LNCAP (cell line): ENCODE results near the gene FKBP8.

Experiments
- TF ChIP-seq, protein P1 (sequence below): fragments of 450-650 bp; IDR thresholded peaks from 2 replicates; pipeline ENCODE4 v1.5.1; 2017; ENCODE audit warnings: mild to moderate bottlenecking

Gene FKBP8

DNA sequence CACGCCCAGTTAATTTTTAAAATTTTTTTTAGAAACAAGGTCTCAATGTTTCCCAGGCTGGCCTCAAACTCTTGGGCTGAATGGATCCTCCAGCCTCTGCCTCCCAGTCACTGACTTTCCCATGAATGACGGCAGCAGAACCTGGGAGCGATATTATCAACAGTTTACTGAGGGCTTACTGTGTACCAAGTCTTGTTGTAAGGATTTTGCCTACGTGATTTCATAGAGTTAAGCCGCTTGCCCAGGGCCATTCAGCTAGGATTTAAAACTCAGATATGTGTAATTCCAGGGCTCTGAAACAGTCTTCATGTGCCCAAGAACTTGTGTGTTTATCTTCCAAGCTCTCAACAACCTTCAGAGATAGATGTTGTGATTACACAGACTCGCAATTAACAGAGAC, 8.3 kb upstream of the FKBP8 start:
- TF ChIP-seq, protein P1, sequence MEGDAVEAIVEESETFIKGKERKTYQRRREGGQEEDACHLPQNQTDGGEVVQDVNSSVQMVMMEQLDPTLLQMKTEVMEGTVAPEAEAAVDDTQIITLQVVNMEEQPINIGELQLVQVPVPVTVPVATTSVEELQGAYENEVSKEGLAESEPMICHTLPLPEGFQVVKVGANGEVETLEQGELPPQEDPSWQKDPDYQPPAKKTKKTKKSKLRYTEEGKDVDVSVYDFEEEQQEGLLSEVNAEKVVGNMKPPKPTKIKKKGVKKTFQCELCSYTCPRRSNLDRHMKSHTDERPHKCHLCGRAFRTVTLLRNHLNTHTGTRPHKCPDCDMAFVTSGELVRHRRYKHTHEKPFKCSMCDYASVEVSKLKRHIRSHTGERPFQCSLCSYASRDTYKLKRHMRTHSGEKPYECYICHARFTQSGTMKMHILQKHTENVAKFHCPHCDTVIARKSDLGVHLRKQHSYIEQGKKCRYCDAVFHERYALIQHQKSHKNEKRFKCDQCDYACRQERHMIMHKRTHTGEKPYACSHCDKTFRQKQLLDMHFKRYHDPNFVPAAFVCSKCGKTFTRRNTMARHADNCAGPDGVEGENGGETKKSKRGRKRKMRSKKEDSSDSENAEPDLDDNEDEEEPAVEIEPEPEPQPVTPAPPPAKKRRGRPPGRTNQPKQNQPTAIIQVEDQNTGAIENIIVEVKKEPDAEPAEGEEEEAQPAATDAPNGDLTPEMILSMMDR: no peak

DNA sequence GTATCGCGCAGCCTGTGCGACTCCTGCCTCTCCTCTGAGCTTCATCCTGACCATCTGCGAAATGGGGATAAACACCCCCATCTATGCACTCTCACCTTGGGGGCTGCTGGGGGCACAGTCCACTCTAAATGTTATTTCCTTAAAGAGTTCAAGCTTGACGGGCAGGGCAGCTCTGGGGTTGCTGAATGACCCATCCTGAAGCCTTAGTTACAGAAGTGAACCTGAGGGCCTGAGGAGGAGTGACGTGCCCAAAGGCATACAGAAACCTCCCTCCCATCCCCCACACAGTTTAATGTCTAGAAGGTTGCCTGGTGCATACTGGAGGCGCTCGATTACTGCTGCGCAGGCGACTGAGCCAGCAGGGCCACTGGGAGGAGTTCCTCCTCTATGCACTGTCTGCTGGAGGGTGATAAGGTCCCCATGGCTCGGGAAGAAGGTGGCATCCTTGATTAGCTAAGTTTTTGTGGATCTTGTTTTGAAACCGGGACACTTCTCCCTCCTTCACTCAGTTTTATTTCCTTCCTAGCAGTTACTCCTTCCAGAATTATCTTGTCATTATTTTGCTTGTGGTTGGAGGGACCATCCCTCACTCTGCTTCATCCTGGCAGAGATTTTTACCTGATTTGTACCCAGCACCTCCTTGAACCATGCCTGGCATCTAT, 572 bp upstream of the FKBP8 start:
- TF ChIP-seq, protein P1: peak; percentile 30; the same call in 1 of the 2 replicates

DNA sequence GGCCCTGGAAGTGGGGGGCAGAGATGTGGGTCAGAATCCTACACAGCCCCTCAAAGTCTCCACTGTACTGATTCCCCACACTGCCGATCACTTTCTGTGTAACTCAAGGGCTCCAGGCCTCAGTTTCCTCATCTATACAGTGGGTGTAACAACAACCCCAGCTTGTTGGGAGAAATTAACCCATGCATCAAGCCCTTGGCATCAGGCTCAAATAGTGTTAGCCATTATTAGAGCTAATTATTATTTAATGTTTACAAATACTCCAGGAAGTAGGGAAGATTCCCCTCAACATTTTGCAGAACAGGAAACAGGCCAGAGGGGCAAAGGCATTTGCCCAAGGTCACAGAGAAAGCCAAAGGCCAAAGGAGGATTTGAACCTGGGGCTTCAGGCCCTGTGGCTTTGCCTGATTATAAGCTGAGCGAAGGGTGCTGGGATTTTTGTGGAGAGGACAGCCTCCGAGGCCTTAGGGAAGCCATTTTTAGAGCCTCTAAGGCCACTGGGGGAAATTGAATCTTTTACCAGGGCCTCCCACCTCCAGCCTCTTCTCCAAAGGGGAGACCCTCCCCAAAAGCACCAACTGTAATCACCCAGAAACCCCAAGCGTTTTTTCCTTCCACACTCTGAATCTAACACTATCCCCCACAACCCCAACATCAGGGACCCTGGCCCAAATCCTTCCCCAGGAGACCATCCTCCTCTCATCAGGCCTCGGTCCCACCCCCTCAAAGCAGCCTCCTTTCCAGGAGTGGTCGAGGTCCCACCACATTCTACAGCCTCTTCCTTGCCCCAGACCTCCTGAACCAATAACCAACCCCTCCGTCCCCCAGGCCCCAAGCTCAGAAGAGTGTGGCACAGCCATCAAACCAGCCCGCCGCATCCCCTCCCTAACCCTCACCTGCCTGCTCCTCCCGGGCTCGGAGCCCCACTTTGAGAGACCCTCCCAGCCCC, 1.1 kb downstream of the FKBP8 start:
- TF ChIP-seq, protein P1: no peak

DNA sequence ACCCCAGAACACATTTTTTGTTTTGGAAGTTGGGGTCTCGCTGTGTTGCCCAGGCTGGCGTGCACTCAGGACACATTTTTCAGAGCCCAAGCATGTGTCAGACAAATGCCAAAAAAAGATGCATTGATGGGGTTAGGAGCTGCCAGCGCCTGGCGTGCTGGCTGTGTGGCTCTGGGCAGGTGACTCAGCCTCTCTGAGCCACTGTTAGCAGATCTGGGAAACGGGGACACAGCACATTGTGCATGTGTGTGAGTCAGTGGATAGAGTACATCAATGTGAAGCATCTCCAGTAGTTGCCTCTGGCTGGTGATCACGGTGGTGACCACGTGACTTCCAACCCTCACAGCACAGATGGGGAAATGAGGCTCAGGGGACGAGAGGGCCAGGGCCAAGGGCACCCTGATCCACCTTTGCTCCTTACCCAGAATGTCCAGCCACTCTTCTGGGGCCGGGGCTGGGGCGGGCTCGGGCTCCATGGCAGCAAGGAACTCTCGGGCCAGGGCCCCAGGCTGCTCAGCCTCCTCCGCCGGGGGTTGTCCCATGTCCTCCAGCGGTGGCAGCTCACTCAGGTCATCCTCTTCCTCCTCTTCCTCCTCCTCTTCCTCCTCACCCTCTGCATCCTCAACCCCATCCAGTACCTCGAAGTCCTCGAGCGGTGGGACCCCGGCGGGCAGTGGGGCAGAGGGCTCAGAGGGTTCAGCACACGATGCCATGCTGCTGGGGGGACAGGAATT, 1.9 kb downstream of the FKBP8 start:
- TF ChIP-seq, protein P1: no peak

DNA sequence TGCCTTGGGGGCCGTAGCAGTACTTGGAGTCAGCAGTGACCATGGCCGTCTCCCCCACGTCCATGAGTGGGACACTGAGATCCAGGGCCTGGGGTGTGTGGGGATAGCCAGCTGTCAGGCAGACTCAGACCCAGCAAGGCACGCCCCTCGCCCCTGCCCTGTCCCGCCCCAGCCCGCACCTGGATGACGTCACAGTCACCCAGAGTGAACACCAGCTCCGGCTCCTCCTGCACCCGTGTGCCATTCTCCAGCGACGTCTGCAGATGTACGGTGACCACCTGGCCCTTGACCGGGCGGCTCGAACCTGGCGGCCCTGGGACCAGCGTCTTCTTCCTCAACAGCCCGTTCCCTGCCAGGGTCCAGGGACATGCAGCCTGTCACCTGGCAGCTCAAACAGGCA, 4.0 kb downstream of the FKBP8 start:
- TF ChIP-seq, protein P1: no peak

DNA sequence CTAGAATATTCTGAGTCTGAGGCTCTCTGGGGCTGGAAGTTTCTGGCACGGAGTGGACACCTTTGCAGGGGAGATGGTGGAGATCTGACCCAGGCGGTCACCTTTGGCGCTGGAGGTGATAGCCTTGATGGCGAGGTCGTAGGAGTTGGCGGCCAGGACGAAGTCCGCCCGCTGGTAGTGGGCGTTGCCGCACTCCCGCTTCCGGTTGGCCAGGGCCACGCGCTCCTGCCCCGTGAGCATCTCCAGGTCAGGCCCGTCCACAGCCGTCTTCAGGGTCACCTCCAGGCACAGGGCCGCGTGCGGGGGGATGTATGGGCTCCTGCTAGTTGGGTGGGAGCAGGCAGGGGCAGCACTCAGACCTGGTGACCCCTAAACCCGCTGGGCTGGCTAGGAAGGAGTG, 5.3 kb downstream of the FKBP8 start:
- TF ChIP-seq, protein P1: no peak

DNA sequence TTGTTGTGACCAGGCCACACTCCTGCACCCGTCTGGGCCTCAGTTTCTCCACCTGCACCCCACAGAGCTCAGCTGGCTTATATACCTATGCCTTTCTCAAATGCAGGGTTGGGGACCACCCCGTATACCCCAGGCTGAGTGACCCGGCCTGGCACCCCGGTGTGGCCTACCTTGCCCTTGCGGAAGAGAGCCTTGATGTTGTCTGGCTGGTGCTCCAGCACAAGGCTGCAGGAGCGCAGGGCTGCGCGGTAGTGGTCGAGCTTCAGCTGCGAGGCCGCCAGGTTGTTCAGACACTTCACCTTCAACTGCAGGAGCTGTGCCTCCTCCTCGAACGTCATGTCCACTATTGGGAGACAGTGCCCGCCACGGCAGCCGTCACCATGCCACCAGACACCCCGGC, 5.9 kb downstream of the FKBP8 start:
- TF ChIP-seq, protein P1: no peak
